SKM-1 treated with dmso at 0.1 percent for 144 hours (cell line): ENCODE data around the gene CCNB3.
"Not testable (repeated sequence)": the region's sequence is repeated elsewhere in the genome, so short reads cannot be mapped to it uniquely, and the experiment has no call there.

Source experiments
- DNase-seq: peaks from one replicate; lab custom pipeline; 2025; ENCODE audit not compliant: unreplicated experiment; lab: John Stamatoyannopoulos, UW

Gene CCNB3, protein sequence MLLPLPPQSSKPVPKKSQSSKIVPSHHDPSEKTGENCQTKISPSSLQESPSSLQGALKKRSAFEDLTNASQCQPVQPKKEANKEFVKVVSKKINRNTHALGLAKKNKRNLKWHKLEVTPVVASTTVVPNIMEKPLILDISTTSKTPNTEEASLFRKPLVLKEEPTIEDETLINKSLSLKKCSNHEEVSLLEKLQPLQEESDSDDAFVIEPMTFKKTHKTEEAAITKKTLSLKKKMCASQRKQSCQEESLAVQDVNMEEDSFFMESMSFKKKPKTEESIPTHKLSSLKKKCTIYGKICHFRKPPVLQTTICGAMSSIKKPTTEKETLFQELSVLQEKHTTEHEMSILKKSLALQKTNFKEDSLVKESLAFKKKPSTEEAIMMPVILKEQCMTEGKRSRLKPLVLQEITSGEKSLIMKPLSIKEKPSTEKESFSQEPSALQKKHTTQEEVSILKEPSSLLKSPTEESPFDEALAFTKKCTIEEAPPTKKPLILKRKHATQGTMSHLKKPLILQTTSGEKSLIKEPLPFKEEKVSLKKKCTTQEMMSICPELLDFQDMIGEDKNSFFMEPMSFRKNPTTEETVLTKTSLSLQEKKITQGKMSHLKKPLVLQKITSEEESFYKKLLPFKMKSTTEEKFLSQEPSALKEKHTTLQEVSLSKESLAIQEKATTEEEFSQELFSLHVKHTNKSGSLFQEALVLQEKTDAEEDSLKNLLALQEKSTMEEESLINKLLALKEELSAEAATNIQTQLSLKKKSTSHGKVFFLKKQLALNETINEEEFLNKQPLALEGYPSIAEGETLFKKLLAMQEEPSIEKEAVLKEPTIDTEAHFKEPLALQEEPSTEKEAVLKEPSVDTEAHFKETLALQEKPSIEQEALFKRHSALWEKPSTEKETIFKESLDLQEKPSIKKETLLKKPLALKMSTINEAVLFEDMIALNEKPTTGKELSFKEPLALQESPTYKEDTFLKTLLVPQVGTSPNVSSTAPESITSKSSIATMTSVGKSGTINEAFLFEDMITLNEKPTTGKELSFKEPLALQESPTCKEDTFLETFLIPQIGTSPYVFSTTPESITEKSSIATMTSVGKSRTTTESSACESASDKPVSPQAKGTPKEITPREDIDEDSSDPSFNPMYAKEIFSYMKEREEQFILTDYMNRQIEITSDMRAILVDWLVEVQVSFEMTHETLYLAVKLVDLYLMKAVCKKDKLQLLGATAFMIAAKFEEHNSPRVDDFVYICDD (N-terminal part only)

GRCh38 chrX:50204364-50204899 is at the start of gene CCNB3:
Gene CCNB3, plus strand, starts transcription at chrX:50204765. Its CDS starts 80,399 bp downstream, at chrX:50285164.
- DNase-seq, result peak; percentile 39

DNA sequence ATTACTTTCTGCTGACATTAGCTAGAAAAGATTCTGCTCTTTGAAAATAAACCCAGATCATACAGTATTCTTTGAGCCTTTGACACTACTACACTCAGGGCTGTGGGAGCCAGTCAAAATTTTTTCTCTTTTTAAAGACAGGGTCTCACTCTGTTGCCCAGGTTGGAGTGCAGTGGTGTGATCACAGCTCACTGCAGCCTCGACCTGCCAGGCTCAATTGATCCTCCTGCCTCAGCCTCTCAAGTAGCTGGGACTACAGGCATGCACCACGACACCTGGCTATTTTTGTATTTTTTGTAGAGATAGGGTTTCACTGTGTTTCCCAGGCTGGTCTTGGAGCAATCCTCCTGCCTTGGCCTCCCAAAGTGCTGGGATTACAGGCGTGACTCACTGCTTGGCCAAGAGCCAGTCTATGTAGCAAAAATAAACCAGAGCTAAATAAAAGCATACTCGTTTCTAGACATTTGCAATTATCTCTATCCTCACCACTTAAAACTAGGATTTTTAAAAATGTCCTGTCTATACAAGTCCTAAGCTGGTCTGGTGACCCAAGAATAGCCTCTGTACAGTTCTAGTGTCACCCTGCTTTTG is 46.9 kb upstream of the CCNB3 start:
- DNase-seq, result no peak

GRCh38 chrX:50158593-50158992 is 46.0 kb upstream of the CCNB3 start:
- DNase-seq, result no peak

DNA sequence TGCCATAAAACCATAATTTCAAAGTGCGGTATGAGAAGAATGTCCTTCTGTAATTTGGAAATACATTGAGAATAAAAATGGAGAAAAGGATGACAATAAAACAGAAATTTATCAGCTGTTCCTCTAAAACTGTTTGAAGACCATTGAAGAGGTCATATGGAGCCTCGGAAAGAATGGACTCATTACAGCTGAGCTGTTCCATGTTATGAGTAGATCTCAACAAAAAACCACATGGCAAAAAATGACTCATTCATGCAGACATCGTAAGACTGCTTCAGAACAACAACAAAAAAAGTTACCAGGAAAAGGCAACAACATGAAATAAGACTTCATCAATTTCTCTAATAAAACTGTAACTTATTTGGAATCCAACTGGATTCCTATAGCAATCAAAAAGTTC is 43.4 kb upstream of the CCNB3 start:
- no peak for DNase-seq

DNA sequence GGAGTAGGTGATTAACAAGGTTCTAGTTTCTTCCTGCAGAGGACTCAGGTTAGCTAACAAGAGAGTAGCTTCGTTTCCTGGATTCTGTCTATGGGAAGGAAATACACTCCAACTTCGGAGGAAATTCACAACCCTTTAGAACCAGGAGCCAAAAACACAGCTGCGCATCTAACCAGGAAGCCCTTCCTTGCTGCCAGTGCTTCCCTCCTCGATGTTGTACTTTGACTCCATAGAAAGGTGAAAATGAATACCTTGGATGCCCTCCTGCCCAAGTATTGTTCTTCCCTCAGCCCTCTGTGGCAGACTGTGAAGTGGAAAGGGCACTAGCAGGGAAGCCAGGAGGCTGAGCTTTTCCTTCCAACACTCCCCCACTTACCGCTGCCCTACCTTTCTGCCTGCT is 38.8 kb upstream of the CCNB3 start:
- no peak for DNase-seq

- DNase-seq, result no peak
These were observed 37.2 kb upstream of the CCNB3 start for GRCh38 chrX:50167366-50167765.

- DNase-seq, result no peak
These were observed 36.3 kb upstream of the CCNB3 start for GRCh38 chrX:50168241-50168687.

DNA sequence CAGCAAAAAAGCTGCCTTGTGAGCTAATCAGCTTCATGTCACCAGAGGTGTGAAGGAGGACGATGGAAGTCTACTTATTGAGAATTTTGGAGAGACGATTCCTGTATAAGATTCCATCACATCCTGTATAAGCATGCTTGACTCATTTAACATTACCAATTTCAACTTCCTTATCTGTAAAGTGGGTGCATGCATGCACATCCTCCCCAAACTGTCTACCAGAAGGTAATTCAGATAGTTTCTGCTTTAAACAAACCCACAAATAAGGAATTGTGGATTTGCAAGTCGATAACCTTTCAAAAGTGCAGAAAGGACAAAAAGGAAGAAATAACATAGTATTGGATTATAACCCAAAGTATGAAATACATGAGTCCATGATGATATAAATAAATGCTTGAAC is 34.8 kb upstream of the CCNB3 start:
- DNase-seq, result no peak

DNA sequence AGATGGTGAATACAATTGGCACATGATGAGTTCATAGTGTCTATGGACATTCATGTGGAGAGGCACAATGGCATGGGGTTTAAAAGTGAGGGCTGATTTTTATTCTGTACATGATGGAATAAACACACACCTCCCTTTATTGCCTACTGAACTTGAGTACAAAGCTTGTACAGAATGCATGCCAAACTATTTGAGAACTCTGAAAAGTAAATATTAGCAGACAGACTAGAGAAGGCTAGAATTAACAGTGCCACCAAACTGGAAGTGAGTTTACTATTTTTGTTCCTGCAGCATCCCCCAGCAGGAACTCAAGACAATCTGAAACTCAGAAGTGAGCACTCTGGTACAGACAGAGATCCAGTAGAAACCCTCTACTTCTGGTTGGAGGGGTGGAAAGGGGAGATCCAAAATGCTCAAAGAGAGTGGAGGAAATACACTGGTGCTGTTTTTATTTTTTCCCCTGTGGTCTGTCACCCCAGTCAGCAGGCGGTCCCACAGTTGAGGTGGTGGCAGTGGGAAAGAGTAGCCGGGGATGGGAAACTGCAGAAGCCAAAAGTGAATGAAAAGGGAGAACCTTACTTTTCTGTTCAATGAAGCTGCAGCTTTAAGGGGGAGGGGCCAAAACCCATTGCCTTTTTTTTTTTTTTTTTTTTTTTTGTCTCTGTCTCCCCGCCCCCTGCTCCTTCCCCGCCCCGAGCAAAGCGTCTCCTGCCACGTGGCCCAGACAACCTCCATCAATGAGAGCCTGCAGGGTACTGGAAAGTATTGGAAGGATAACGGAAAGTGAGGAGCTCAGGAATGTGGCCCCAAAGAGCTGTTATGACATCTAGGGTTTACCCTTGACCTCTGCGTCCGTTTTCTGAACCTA is 24.3 kb upstream of the CCNB3 start:
- no peak for DNase-seq

- no peak for DNase-seq
These were observed 20.7 kb upstream of the CCNB3 start for GRCh38 chrX:50183891-50184290.

DNA sequence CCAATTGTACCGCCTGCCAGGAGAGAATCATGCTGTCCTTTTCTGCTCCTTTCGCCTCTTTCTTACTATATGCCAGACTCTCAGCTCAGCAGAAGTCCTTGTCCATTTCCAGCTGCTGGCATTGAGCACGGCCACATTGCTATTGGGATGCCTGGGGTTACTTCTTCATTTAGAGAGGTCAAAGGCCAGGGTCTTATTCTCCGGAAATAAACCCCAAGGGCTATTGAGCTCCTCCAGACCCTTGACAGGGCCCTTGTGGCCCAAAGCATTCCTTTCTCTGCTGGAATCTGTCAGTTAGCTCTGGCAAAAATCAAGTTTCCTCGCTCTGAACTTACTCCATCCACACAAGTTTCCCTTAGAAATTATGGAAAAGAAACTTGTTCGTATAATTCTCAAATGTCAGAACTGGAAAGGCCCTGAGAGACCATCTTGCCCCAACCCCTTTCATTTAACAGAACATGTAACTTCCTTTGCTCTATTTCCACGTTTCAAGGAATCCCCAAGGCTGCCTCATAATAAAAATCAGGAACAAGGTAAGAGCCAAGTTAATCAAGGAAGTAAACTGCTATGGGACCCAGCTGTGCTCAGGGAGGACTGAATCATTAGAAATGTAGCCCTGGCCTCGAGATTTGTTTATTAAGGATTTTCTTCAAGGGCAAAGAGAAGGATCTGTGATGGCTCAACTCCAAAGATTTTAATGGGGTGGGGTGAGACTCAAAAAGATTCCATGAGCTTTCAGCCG is 15.5 kb upstream of the CCNB3 start:
- DNase-seq, result no peak

DNA sequence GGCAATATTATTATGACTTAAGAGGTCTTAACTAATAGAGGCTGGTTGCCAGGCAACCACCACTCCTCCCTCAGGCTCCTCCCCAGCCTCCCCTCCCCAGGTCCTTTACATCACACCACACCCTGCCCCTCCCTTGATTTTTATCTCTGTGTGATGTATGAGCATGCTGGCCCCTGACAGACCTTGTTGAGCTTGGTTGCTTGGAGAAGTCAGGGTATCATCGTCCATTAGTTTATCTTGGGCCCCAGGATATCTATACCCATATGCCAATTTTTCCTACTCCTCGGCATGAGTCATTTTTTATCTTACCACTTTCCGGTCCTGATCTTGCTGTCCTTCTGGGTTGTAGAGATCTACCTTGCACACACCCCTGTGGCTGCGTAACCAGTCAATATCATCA is 6.2 kb upstream of the CCNB3 start:
- DNase-seq, result no peak

- DNase-seq, result no peak
These were observed 3.7 kb upstream of the CCNB3 start, which contains the start of gene AKAP4 for GRCh38 chrX:50200907-50201306. Gene AKAP4, minus strand, starts transcription at chrX:50201007. Its CDS starts 118 bp downstream, at chrX:50200889.

DNA sequence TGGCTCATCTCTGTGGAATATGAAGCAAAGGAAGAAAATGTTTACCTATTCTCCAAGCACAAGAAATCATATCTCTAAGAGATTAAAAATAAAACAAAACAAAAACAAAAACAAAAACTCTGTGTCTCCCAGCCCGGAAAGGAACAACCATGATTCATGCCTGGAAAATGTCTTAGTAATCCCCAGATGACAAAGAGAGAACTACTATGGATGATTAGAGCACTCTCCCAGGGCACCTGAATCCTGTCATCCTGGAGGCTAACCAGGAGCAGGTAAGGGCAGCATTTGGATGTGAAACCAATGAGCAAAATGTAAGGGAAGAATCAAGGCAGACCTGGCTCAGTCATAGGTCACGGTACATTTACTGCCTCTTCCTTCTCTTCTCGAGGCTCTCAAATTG is 2.0 kb upstream of the CCNB3 start:
- no peak for DNase-seq

- no peak for DNase-seq
These were observed 2.2 kb downstream of the CCNB3 start for GRCh38 chrX:50206753-50207152.

DNA sequence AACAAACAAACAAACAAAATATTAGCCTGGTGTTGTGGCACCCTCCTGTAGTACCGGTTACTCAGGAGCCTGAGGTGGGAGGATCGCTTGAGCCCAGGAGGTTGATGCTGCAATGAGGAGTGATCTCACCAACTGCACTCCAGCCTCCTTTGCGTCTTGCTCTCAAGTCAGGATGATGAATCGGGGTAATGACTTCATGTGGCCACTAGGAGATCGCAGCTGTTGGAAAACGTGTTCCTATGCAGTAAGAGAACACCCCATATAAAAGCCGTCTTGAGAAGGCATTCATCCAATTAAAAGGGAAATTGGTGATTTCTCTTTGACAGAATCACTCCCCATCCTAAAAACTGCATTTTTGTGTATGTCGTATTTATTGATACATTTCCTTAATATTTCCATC is 6.9 kb downstream of the CCNB3 start:
- no peak for DNase-seq

DNA sequence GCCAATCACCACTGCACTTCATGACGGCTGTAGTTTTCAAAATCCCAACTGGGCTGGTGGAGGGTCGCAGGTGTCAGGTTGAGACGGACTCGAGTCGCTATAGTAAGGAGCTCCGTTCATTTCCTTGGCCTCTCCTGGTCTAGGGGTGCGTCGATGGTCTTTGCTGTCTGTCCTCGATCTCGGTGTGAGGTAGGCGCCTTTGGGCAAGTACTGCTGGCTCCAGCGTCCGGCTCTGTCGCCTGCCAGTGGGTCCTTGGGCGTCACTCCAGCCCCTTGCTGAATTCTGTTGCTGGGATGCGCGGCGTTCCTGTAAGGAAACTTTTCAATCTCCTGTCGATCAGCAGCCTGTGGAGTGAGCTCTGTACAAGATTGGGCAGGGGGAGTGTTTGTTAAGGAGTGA is 76.7 kb downstream of the CCNB3 start:
- no peak for DNase-seq

DNA sequence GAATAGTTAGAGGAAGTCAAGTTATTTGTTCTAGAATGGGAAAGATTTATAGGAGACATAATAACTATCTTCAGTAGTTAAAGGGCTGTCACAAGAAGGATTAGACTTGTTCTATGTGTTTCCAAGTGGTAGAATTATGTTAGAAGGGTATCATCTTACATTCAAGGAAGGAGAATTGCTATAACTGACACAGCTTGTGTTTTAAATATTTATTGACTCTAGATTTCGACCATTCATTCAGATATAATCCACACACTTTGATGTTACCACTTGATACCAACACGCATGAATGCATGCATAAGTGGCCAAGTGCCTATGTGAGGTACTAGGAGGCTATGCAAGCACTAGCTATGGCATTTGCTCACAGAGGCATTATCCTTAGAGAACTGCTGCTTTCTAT is 122.7 kb downstream of the CCNB3 start:
- DNase-seq, result no peak

GRCh38 chrX:50332668-50333067 is 128.1 kb downstream of the CCNB3 start:
- not testable (repeated sequence) for DNase-seq
